Natural killer cell treated with Interleukin-12 subunit alpha and Interleukin-12 subunit beta and Interleukin-15 and Interleukin-18, amount 100 ng/mL, for 72 hours (primary cell): Measurements from ENCODE around the gene SMIM24. TPM values are rescaled to one million over a fixed set of nuclear protein-coding genes. Genes with fewer than 3 reads are reported as not detected.
A peak's percentile ranks its signal among the peaks of the same experiment; 100 is the strongest.

Experiments
- ATAC-seq, 2 donors: fragments of 150-1000 bp; cut with Tn5 transposase in 1 of 2; sonication (Bioruptor Pico), chemical (Tn5 transposase) in 1 of 2; 2 replicates each; pipeline ENCODE4 v1.10.0; 2021
- DNase-seq: peaks from one replicate; pipeline ENCODE4 v3.0.0; 2022; ENCODE audit warnings: low spot score
- H3K27ac Mint-ChIP-seq, 2 donors: 1 replicate in 1 of 2; 2 replicates in 1 of 2; pipeline ENCODE4 v1.8.0; 2022; ENCODE audit warnings: mixed read lengths in 2 of 2, mild to moderate bottlenecking in 1 of 2, moderate library complexity in 1 of 2
- H3K27me3 Mint-ChIP-seq, 2 donors: 1 replicate in 1 of 2; 2 replicates in 1 of 2; pipeline ENCODE4 v1.8.0; 2022; ENCODE audit warnings: mixed read lengths in 2 of 2
- H3K36me3 Mint-ChIP-seq: one replicate; pipeline ENCODE4 v1.8.0; 2022; ENCODE audit warnings: mixed read lengths
- H3K4me1 Mint-ChIP-seq, 2 donors: 1 replicate in 1 of 2; 2 replicates in 1 of 2; pipeline ENCODE4 v1.8.0; 2022; ENCODE audit warnings: low read depth in 2 of 2, mixed read lengths in 2 of 2, mild to moderate bottlenecking in 1 of 2
- H3K4me3 Mint-ChIP-seq: one replicate; pipeline ENCODE4 v1.8.0; 2022; ENCODE audit warnings: mixed read lengths
- H3K9me3 Mint-ChIP-seq: 2 replicates; pipeline ENCODE4 v1.8.0; 2022; ENCODE audit warnings: mixed read lengths
- total RNA-seq, 2 donors: library from RNA; stranded (reverse); gene quantifications; one replicate each; pipeline ENCODE4 v1.2.3, GENCODE V29; 2022

SMIM24 gene
- total RNA-seq, 2 donors from 2014 or later, result 0.62 TPM; not detected in 1

- no peaks in the 10 kb centered on the region for H3K27me3 Mint-ChIP-seq
- no peaks in the 10 kb centered on the region for H3K9me3 Mint-ChIP-seq
- H3K27ac Mint-ChIP-seq, result no peak overlapping the region
- no peaks in the 10 kb centered on the region for H3K36me3 Mint-ChIP-seq
- peak; percentile 67 to 78 for ATAC-seq
- peaks cover 17% of the 10 kb centered on the region in 2 donors for H3K4me1 Mint-ChIP-seq
- H3K4me3 Mint-ChIP-seq, result peak overlapping the region; percentile 66
- DNase-seq, result no peak
Observed at GRCh38 chr19:3479177-3479833, 1.0 kb downstream of the SMIM24 start.

GRCh38 chr19:3478409-3479176 lies 1.7 kb downstream of the SMIM24 start:
- no peaks in the 10 kb centered on the region for H3K36me3 Mint-ChIP-seq
- H3K27ac Mint-ChIP-seq, result peak overlapping the region in 1 of 2 donors; percentile 4
- no peaks in the 10 kb centered on the region for H3K27me3 Mint-ChIP-seq
- ATAC-seq (peak in 1 of 2 donors; percentile 10), DNase-seq (no peak)
- peaks cover 17% of the 10 kb centered on the region in 2 donors for H3K4me1 Mint-ChIP-seq
- no peaks in the 10 kb centered on the region for H3K9me3 Mint-ChIP-seq
- peak overlapping the region; percentile 66 for H3K4me3 Mint-ChIP-seq

- Mint-ChIP-seq H3K27ac (peak overlapping the region in 1 of 2 donors; percentile 4), H3K27me3 (no peaks in the 10 kb centered on the region), H3K4me1 (peaks cover 17% of the 10 kb centered on the region in 2 donors), H3K4me3 (peak overlapping the region; percentile 66), H3K9me3 (no peaks in the 10 kb centered on the region), H3K36me3 (no peaks in the 10 kb centered on the region)
- DNase-seq (no peak), ATAC-seq (no peak)
Observed at GRCh38 chr19:3477951-3478350, 2.4 kb downstream of the SMIM24 start.

- peak overlapping the region in 1 of 2 donors; percentile 4 for H3K27ac Mint-ChIP-seq
- no peak for DNase-seq
- ATAC-seq, result no peak
- peaks cover 17% of the 10 kb centered on the region in 2 donors for H3K4me1 Mint-ChIP-seq
- H3K36me3 Mint-ChIP-seq, result no peaks in the 10 kb centered on the region
- H3K27me3 Mint-ChIP-seq, result no peaks in the 10 kb centered on the region
- no peak overlapping the region for H3K4me3 Mint-ChIP-seq
- no peaks in the 10 kb centered on the region for H3K9me3 Mint-ChIP-seq
Observed at GRCh38 chr19:3477506-3477905, 2.8 kb downstream of the SMIM24 start.

- Mint-ChIP-seq H3K36me3 (no peaks in the 10 kb centered on the region), H3K27ac (no peak overlapping the region), H3K4me3 (no peak overlapping the region), H3K27me3 (no peaks in the 10 kb centered on the region), H3K4me1 (peaks cover 17% of the 10 kb centered on the region in 2 donors), H3K9me3 (no peaks in the 10 kb centered on the region)
- ATAC-seq (no peak), DNase-seq (no peak)
Observed at GRCh38 chr19:3476830-3477229, 3.5 kb downstream of the SMIM24 start.

GRCh38 chr19:3475449-3475848 lies 4.9 kb downstream of the SMIM24 start:
- DNase-seq (no peak), ATAC-seq (no peak)
- no peak overlapping the region for H3K4me3 Mint-ChIP-seq
- peaks cover 17% of the 10 kb centered on the region in 2 donors for H3K4me1 Mint-ChIP-seq
- H3K36me3 Mint-ChIP-seq, result no peaks in the 10 kb centered on the region
- no peak overlapping the region for H3K27ac Mint-ChIP-seq
- H3K27me3 Mint-ChIP-seq, result no peaks in the 10 kb centered on the region
- H3K9me3 Mint-ChIP-seq, result no peaks in the 10 kb centered on the region

- ATAC-seq, result no peak
- H3K4me3 Mint-ChIP-seq, result no peak overlapping the region
- DNase-seq, result no peak
- no peaks in the 10 kb centered on the region for H3K9me3 Mint-ChIP-seq
- H3K4me1 Mint-ChIP-seq, result peaks cover 17% of the 10 kb centered on the region in 2 donors
- H3K27me3 Mint-ChIP-seq, result no peaks in the 10 kb centered on the region
- no peak overlapping the region for H3K27ac Mint-ChIP-seq
- H3K36me3 Mint-ChIP-seq, result no peaks in the 10 kb centered on the region
Observed at GRCh38 chr19:3474614-3475013, 5.7 kb downstream of the SMIM24 start.

- H3K4me1 Mint-ChIP-seq, result peaks cover 11 to 12% of the 10 kb centered on the region in 2 donors
- DNase-seq (no peak), ATAC-seq (no peak)
- no peaks in the 10 kb centered on the region for H3K36me3 Mint-ChIP-seq
- H3K9me3 Mint-ChIP-seq, result no peaks in the 10 kb centered on the region
- no peaks in the 10 kb centered on the region for H3K27me3 Mint-ChIP-seq
- no peak overlapping the region for H3K27ac Mint-ChIP-seq
- H3K4me3 Mint-ChIP-seq, result no peak overlapping the region
Observed at GRCh38 chr19:3474010-3474409, 6.3 kb downstream of the SMIM24 start.

- H3K4me3 Mint-ChIP-seq, result no peak overlapping the region
- peak in 1 of 2 donors; percentile 34 for ATAC-seq
- no peaks in the 10 kb centered on the region for H3K27me3 Mint-ChIP-seq
- H3K27ac Mint-ChIP-seq, result no peak overlapping the region
- DNase-seq, result no peak
- H3K36me3 Mint-ChIP-seq, result no peaks in the 10 kb centered on the region
- H3K4me1 Mint-ChIP-seq, result no peaks in the 10 kb centered on the region
- no peaks in the 10 kb centered on the region for H3K9me3 Mint-ChIP-seq
Observed at GRCh38 chr19:3471954-3472655, 8.2 kb downstream of the SMIM24 start.

GRCh38 chr19:3470500-3471128 lies 9.7 kb downstream of the SMIM24 start:
- no peaks in the 10 kb centered on the region for H3K9me3 Mint-ChIP-seq
- H3K4me1 Mint-ChIP-seq, result no peaks in the 10 kb centered on the region
- H3K36me3 Mint-ChIP-seq, result no peaks in the 10 kb centered on the region
- H3K4me3 Mint-ChIP-seq, result no peak overlapping the region
- H3K27me3 Mint-ChIP-seq, result no peaks in the 10 kb centered on the region
- ATAC-seq (no peak), DNase-seq (no peak)
- H3K27ac Mint-ChIP-seq, result no peak overlapping the region

GRCh38 chr19:3469638-3470499 lies 10.5 kb downstream of the SMIM24 start:
- no peaks in the 10 kb centered on the region for H3K4me1 Mint-ChIP-seq
- no peaks in the 10 kb centered on the region for H3K36me3 Mint-ChIP-seq
- no peaks in the 10 kb centered on the region for H3K9me3 Mint-ChIP-seq
- DNase-seq (no peak), ATAC-seq (no peak)
- no peak overlapping the region for H3K4me3 Mint-ChIP-seq
- H3K27me3 Mint-ChIP-seq, result no peaks in the 10 kb centered on the region
- H3K27ac Mint-ChIP-seq, result no peak overlapping the region

GRCh38 chr19:3468211-3468610 lies 12.1 kb downstream of the SMIM24 start:
- H3K27me3 Mint-ChIP-seq, result no peaks in the 10 kb centered on the region
- ATAC-seq (no peak), DNase-seq (no peak)
- H3K9me3 Mint-ChIP-seq, result no peaks in the 10 kb centered on the region
- no peak overlapping the region for H3K4me3 Mint-ChIP-seq
- H3K36me3 Mint-ChIP-seq, result no peaks in the 10 kb centered on the region
- H3K27ac Mint-ChIP-seq, result no peak overlapping the region
- no peaks in the 10 kb centered on the region for H3K4me1 Mint-ChIP-seq
